OCI-LY1 (cell line): Measurements from ENCODE around the gene USO1.

Source experiments
- CTCF ChIP-seq: fragments of 200-600 bp; sonication (generic), shearing (Covaris generic); IDR thresholded peaks from 2 replicates; pipeline ENCODE4 v1.5.1; 2017; ENCODE audit warnings: mild to moderate bottlenecking, antibody characterized with exemption, low read length, moderate library complexity, mixed read lengths
- EZH2 ChIP-seq: fragments of 200-600 bp; sonication (generic), shearing (Covaris generic); IDR thresholded peaks from 2 replicates; pipeline ENCODE4 v1.8.0; 2017; ENCODE audit warnings: borderline replicate concordance, mixed run types, mild to moderate bottlenecking, antibody characterized with exemption, low read length, moderate library complexity, mixed read lengths

DNA sequence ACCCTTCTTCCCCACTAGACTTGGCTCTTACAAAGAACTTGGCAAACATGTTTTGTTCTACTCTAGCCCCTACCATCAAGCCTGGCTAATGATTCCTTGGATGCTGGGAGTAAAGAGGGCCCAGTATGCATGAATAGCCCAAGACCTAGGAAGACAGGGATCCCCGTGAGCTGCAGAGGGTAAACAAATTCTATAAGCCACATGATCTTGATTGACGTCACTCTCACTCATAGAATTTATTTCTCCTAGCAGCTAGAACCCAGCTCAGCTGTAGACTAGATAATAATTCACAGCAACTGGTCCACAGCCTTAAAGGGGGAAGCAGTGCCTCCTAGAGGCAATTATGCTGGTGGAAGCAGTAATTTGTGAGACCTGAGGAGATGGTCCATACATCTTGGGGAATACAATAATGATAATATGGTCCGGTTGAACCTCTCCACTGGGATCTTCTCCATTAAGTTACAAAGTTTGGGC lies 16.1 kb upstream of the USO1 start:
- TF ChIP-seq CTCF, result peak; percentile 83
- TF ChIP-seq EZH2, result no peak
